Mesenchymal stem cell (in vitro differentiated cells and primary cell): ENCODE measurements around the gene RGL3.

Source experiments
- DNase-seq: peaks from one replicate; pipeline ENCODE4 v3.0.0-alpha.2; 2013
- H2AFZ ChIP-seq: one replicate; pipeline ENCODE4 v1.6.1; 2013; ENCODE audit warnings: low read depth, mild to moderate bottlenecking, control low read depth, inconsistent platforms, low read length, moderate library complexity
- H2AK5ac ChIP-seq: 2 replicates; pipeline ENCODE4 v1.6.1; 2013; ENCODE audit warnings: low read length, moderate library complexity, mild to moderate bottlenecking, inconsistent platforms; ENCODE audit not compliant: severe bottlenecking
- H2BK120ac ChIP-seq: one replicate; pipeline ENCODE4 v1.6.1; 2013; ENCODE audit warnings: low read depth, mild to moderate bottlenecking, inconsistent platforms, low read length, moderate library complexity
- H2BK12ac ChIP-seq, 2 experiments: one replicate each; pipeline ENCODE4 v1.6.1; 2013; ENCODE audit warnings: inconsistent platforms in 2 of 2, low read length in 2 of 2, mild to moderate bottlenecking in 2 of 2, moderate library complexity in 2 of 2, control low read depth in 1 of 2
- H2BK15ac ChIP-seq: one replicate; pipeline ENCODE4 v1.6.1; 2013; ENCODE audit warnings: mild to moderate bottlenecking, low read depth, inconsistent platforms; ENCODE audit not compliant: poor library complexity, severe bottlenecking
- H2BK5ac ChIP-seq: 2 replicates; pipeline ENCODE4 v1.6.1; 2013; ENCODE audit warnings: low read depth, mild to moderate bottlenecking, low read length, control low read depth, inconsistent platforms; ENCODE audit not compliant: poor library complexity, severe bottlenecking
- H3K14ac ChIP-seq, 2 experiments: one replicate each; pipeline ENCODE4 v1.6.1; 2013; ENCODE audit warnings: inconsistent platforms in 2 of 2, low read length in 2 of 2, control low read depth in 1 of 2, mild to moderate bottlenecking in 1 of 2, moderate library complexity in 1 of 2
- H3K18ac ChIP-seq, 2 experiments: one replicate each; pipeline ENCODE4 v1.6.1; 2013; ENCODE audit warnings: inconsistent platforms in 2 of 2, low read length in 2 of 2, control low read depth in 1 of 2, low read depth in 1 of 2, mild to moderate bottlenecking in 1 of 2
- H3K23ac ChIP-seq, 2 experiments: one replicate each; pipeline ENCODE4 v1.6.1; 2013; ENCODE audit warnings: inconsistent platforms in 2 of 2, low read length in 2 of 2, mild to moderate bottlenecking in 2 of 2, moderate library complexity in 2 of 2, control low read depth in 1 of 2
- H3K27ac ChIP-seq: 2 replicates; pipeline ENCODE4 v1.5.1; 2013; ENCODE audit warnings: mild to moderate bottlenecking, moderate library complexity, low read length, control low read depth, inconsistent platforms; ENCODE audit not compliant: poor library complexity, severe bottlenecking
- H3K27me3 ChIP-seq, 2 experiments: 2 replicates each; pipeline versions ENCODE4 v1.6.1 to v1.7.0; 2013; ENCODE audit warnings: low read length in 2 of 2, mild to moderate bottlenecking in 2 of 2, moderate library complexity in 2 of 2, control low read depth in 1 of 2, inconsistent platforms in 1 of 2; ENCODE audit not compliant: control insufficient read depth in 1 of 2, insufficient read depth in 1 of 2
- H3K36me3 ChIP-seq, 2 experiments: 2 replicates each; pipeline versions ENCODE4 v1.6.1 to v1.7.0; 2013; ENCODE audit warnings: low read length in 2 of 2, control low read depth in 1 of 2, inconsistent platforms in 1 of 2, low read depth in 1 of 2, mild to moderate bottlenecking in 1 of 2; ENCODE audit not compliant: insufficient read depth in 2 of 2, control insufficient read depth in 1 of 2
- H3K4ac ChIP-seq, 2 experiments: one replicate each; pipeline ENCODE4 v1.6.1; 2013; ENCODE audit warnings: inconsistent platforms in 2 of 2, low read length in 2 of 2, mild to moderate bottlenecking in 2 of 2, moderate library complexity in 2 of 2, control low read depth in 1 of 2, low read depth in 1 of 2
- H3K4me1 ChIP-seq: 2 replicates; pipeline ENCODE4 v1.6.1; 2013; ENCODE audit warnings: low read depth, low read length, control low read depth; ENCODE audit not compliant: control insufficient read depth, insufficient read depth
- H3K4me2 ChIP-seq: 2 replicates; pipeline ENCODE4 v1.6.1; 2013; ENCODE audit warnings: low read length, mild to moderate bottlenecking, inconsistent platforms; ENCODE audit not compliant: poor library complexity, severe bottlenecking
- H3K4me3 ChIP-seq, 2 experiments: 2 replicates each; pipeline versions ENCODE4 v1.5.1 to v1.7.0; 2013; ENCODE audit warnings: low read length in 2 of 2, mild to moderate bottlenecking in 2 of 2, control low read depth in 1 of 2, low read depth in 1 of 2; ENCODE audit not compliant: insufficient read depth in 1 of 2
- H3K79me1 ChIP-seq: replicated peaks from 2 replicates; pipeline ENCODE4 v1.6.1; 2013; ENCODE audit warnings: mild to moderate bottlenecking, control low read depth, low read length, inconsistent platforms; ENCODE audit not compliant: poor library complexity, severe bottlenecking
- H3K9ac ChIP-seq: 2 replicates; pipeline ENCODE4 v1.7.0; 2013; ENCODE audit warnings: mild to moderate bottlenecking, low read length, moderate library complexity
- H3K9me3 ChIP-seq: 2 replicates; pipeline ENCODE4 v1.7.0; 2013; ENCODE audit warnings: mild to moderate bottlenecking, low read length; ENCODE audit not compliant: control insufficient read depth
- H4K8ac ChIP-seq: one replicate; pipeline ENCODE4 v1.6.1; 2013; ENCODE audit warnings: inconsistent platforms, mild to moderate bottlenecking, low read length, moderate library complexity
- H4K91ac ChIP-seq: one replicate; pipeline ENCODE4 v1.6.1; 2013; ENCODE audit warnings: mild to moderate bottlenecking, low read length, inconsistent platforms
- WGBS: methylation state at CpG from one replicate; pipeline ENCODE4 v1.1.7; 2013; ENCODE audit warnings: mixed read lengths; 5-methylcytosine and 5-hydroxymethylcytosine counted together

The RGL3 gene

GRCh38 chr19:11464333-11465265 is 45.5 kb upstream of the RGL3 start:
- H3K9ac ChIP-seq: no peak overlapping the region
- peak overlapping the region in 1 of 2 experiments; percentile 18 for H2BK12ac ChIP-seq
- no peak overlapping the region for H3K4me3 ChIP-seq
- H4K91ac ChIP-seq: peak overlapping the region; percentile 40
- no peak overlapping the region for H2BK5ac ChIP-seq
- no peak overlapping the region for H2AFZ ChIP-seq
- peaks cover 0 to 8% of the 10 kb centered on the region in 2 experiments for H3K27me3 ChIP-seq
- WGBS: 89% methylated on average over 11 of the region's 11 CpGs
- no peak overlapping the region for H3K4me2 ChIP-seq
- no peak overlapping the region for H3K27ac ChIP-seq
- no peak overlapping the region for H3K4ac ChIP-seq
- no peak overlapping the region for H2AK5ac ChIP-seq
- H3K14ac ChIP-seq: peak overlapping the region in 1 of 2 experiments; percentile 84
- no peak overlapping the region for H2BK120ac ChIP-seq
- H3K9me3 ChIP-seq: no peaks in the 10 kb centered on the region
- no peaks in the 10 kb centered on the region for H3K36me3 ChIP-seq
- no peak overlapping the region for H4K8ac ChIP-seq
- no peaks in the 10 kb centered on the region for H3K79me1 ChIP-seq
- peak overlapping the region in 1 of 2 experiments; percentile 77 for H3K23ac ChIP-seq
- H3K4me1 ChIP-seq: no peaks in the 10 kb centered on the region
- H3K18ac ChIP-seq: peak overlapping the region in 1 of 2 experiments; percentile 1
- DNase-seq: no peak
- H2BK15ac ChIP-seq: no peak overlapping the region

GRCh38 chr19:11463391-11463790 is 44.3 kb upstream of the RGL3 start:
- no peak overlapping the region for H2BK12ac ChIP-seq
- H2BK5ac ChIP-seq: no peak overlapping the region

GRCh38 chr19:11461453-11461852 is 42.3 kb upstream of the RGL3 start:
- Histone ChIP-seq H2BK5ac (no peak overlapping the region), H2AFZ (no peak overlapping the region), H3K27ac (no peak overlapping the region), H3K4me1 (peaks cover 9% of the 10 kb centered on the region), H3K9ac (no peak overlapping the region), H2BK12ac (no peak overlapping the region), H2AK5ac (no peak overlapping the region), H3K4me3 (no peak overlapping the region), H3K9me3 (no peaks in the 10 kb centered on the region), H3K79me1 (no peaks in the 10 kb centered on the region), H3K4me2 (no peak overlapping the region), H2BK120ac (no peak overlapping the region), H3K18ac (no peak overlapping the region), H3K14ac (no peak overlapping the region), H3K36me3 (no peaks in the 10 kb centered on the region), H3K27me3 (peaks cover 4 to 21% of the 10 kb centered on the region in 2 experiments), H4K91ac (no peak overlapping the region), H2BK15ac (no peak overlapping the region), H3K23ac (no peak overlapping the region), H4K8ac (no peak overlapping the region), H3K4ac (no peak overlapping the region)
- no peak for DNase-seq
- WGBS: no CpG with 5 or more reads among the region's 2 CpGs

More at GRCh38 chr19:11463391-11463790, 44.3 kb upstream of the RGL3 start:
- H2AFZ ChIP-seq: no peak overlapping the region
- no peak overlapping the region for H3K27ac ChIP-seq
- no peaks in the 10 kb centered on the region for H3K36me3 ChIP-seq
- H2BK120ac ChIP-seq: no peak overlapping the region
- H3K9me3 ChIP-seq: no peaks in the 10 kb centered on the region
- no peak overlapping the region for H2BK15ac ChIP-seq
- no peak overlapping the region for H3K4me2 ChIP-seq
- H3K4ac ChIP-seq: no peak overlapping the region
- peaks cover 2 to 8% of the 10 kb centered on the region in 2 experiments for H3K27me3 ChIP-seq
- DNase-seq: no peak
- H3K14ac ChIP-seq: no peak overlapping the region
- H4K91ac ChIP-seq: no peak overlapping the region
- H4K8ac ChIP-seq: no peak overlapping the region
- peaks cover 1% of the 10 kb centered on the region for H3K4me1 ChIP-seq
- 86% methylated on average over 12 of the region's 12 CpGs for WGBS
- H3K79me1 ChIP-seq: no peaks in the 10 kb centered on the region
- H3K18ac ChIP-seq: no peak overlapping the region
- H2AK5ac ChIP-seq: no peak overlapping the region
- H3K9ac ChIP-seq: no peak overlapping the region
- H3K4me3 ChIP-seq: no peak overlapping the region
- H3K23ac ChIP-seq: no peak overlapping the region

GRCh38 chr19:11460207-11460606 is 41.1 kb upstream of the RGL3 start:
- H3K9me3 ChIP-seq: no peaks in the 10 kb centered on the region
- no peak overlapping the region for H2BK12ac ChIP-seq
- H3K4me2 ChIP-seq: no peak overlapping the region
- H3K4me1 ChIP-seq: peaks cover 9% of the 10 kb centered on the region
- H3K14ac ChIP-seq: no peak overlapping the region
- no peak overlapping the region for H2AFZ ChIP-seq
- H3K18ac ChIP-seq: no peak overlapping the region
- H3K27me3 ChIP-seq: peaks cover 4 to 21% of the 10 kb centered on the region in 2 experiments
- no peak overlapping the region for H3K4ac ChIP-seq
- no peak overlapping the region for H2BK5ac ChIP-seq
- no peak overlapping the region for H4K8ac ChIP-seq
- no peak overlapping the region for H2BK120ac ChIP-seq
- no peak overlapping the region for H2AK5ac ChIP-seq
- H4K91ac ChIP-seq: peak overlapping the region; percentile 46
- H2BK15ac ChIP-seq: no peak overlapping the region
- H3K4me3 ChIP-seq: no peak overlapping the region
- WGBS: 42% methylated on average over 4 of the region's 4 CpGs
- H3K27ac ChIP-seq: no peak overlapping the region
- no peak overlapping the region for H3K9ac ChIP-seq
- H3K36me3 ChIP-seq: no peaks in the 10 kb centered on the region
- no peak for DNase-seq
- H3K79me1 ChIP-seq: no peaks in the 10 kb centered on the region
- H3K23ac ChIP-seq: no peak overlapping the region
